ENCODE results near the gene PRG3. TPM values are rescaled to one million over a fixed set of nuclear protein-coding genes. Genes with fewer than 3 reads are reported as not detected.

Gene PRG3
- total RNA-seq, 1 experiment from 2014 or later: not detected

GRCh38 chr11:57357310-57357709 lies 23.6 kb downstream of the PRG3 start:
- Histone ChIP-seq H3K4me1 (ENCODE audit: insufficient read depth, low read length) (no peaks in the 10 kb centered on the region), H3F3A (ENCODE audit: low read length, unreplicated experiment) (no peaks in the 10 kb centered on the region), H3K27me3 (ENCODE audit: low read length) (no peaks in the 10 kb centered on the region), H3K79me2 (ENCODE audit: low read length) (no peaks in the 10 kb centered on the region), H3K9me3 (ENCODE audit: low read length) (no peaks in the 10 kb centered on the region), H3K27ac (ENCODE audit: low read length) (no peak overlapping the region), H4K20me1 (ENCODE audit: low read length) (no peaks in the 10 kb centered on the region), H3K4me3 (ENCODE audit: low read length) (no peak overlapping the region), H3K9ac (ENCODE audit: low read length) (no peak overlapping the region), H3K9me2 (replicated peaks; ENCODE audit: low read length) (no peaks in the 10 kb centered on the region), H2AFZ (ENCODE audit: low read length) (no peak overlapping the region), H3K4me2 (ENCODE audit: low read length) (no peak overlapping the region), H3K36me3 (ENCODE audit: low read depth, low read length) (no peaks in the 10 kb centered on the region)
- intact Hi-C loops (cut with micrococcal nuclease): no loop called here
- TF ChIP-seq EZH2 (IDR thresholded peaks at IDR 0.05; ENCODE audit: low read length, unreplicated experiment): no peak
- TF ChIP-seq EZH2phosphoT487 (IDR thresholded peaks at IDR 0.05; ENCODE audit: borderline replicate concordance, low read length): no peak
- TF ChIP-seq CTCF (conservative IDR thresholded peaks at IDR 0.05; ENCODE audit: low read depth, low read length): no peak
- ChIA-PET POLR2A (ENCODE audit: unreplicated experiment) (no interaction called here), CTCF (no interaction called here)
- BruUV-seq (replicated peaks): no TSS peak
- no peak for DNase-seq
- ATAC-seq: no peak

DNA sequence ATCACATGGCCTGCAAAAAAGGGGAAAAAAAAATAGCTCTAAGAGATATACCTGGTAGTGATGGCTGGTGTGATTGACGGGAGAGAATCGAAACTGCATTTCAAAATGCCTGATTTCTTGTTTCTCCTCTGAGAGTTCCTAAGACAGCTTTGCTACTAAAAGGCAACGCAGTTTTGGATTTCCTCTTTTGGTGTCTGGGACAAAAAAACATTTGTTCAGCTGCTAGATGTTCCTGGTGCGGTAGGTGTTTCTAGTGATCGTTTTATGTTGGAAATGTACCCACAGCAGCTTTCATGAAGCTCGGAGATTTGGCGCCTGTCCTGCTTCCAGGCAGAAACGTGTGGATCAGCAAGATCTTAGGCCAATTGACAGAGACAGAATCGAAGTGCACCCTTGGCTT lies 24.7 kb downstream of the PRG3 start:
- ATAC-seq (no peak), DNase-seq (no peak)
- CTCF ChIA-PET: no interaction called here
- Histone ChIP-seq H4K20me1 (ENCODE audit: low read length) (no peaks in the 10 kb centered on the region), H3K9me2 (replicated peaks; ENCODE audit: low read length) (no peaks in the 10 kb centered on the region), H3K79me2 (ENCODE audit: low read length) (no peaks in the 10 kb centered on the region), H3K27me3 (ENCODE audit: low read length) (no peaks in the 10 kb centered on the region), H2AFZ (ENCODE audit: low read length) (no peak overlapping the region), H3K27ac (ENCODE audit: low read length) (no peak overlapping the region), H3K4me1 (ENCODE audit: insufficient read depth, low read length) (no peaks in the 10 kb centered on the region), H3F3A (ENCODE audit: low read length, unreplicated experiment) (no peaks in the 10 kb centered on the region), H3K36me3 (ENCODE audit: low read depth, low read length) (no peaks in the 10 kb centered on the region; the same call in 1 of the 2 replicates), H3K4me3 (ENCODE audit: low read length) (no peak overlapping the region), H3K9ac (ENCODE audit: low read length) (no peak overlapping the region), H3K4me2 (ENCODE audit: low read length) (no peak overlapping the region), H3K9me3 (ENCODE audit: low read length) (peaks cover 5% of the 10 kb centered on the region; the same call in 1 of the 2 replicates)
- BruUV-seq (replicated peaks): no TSS peak
- TF ChIP-seq CTCF (conservative IDR thresholded peaks at IDR 0.05; ENCODE audit: low read depth, low read length) (no peak), EZH2 (IDR thresholded peaks at IDR 0.05; ENCODE audit: low read length, unreplicated experiment) (no peak), EZH2phosphoT487 (IDR thresholded peaks at IDR 0.05; ENCODE audit: borderline replicate concordance, low read length) (no peak)
- intact Hi-C loops (cut with micrococcal nuclease): no loop called here
- POLR2A ChIA-PET (ENCODE audit: unreplicated experiment): no interaction called here

GRCh38 chr11:57354699-57355098 lies 26.3 kb downstream of the PRG3 start:
- no peak overlapping the region for H3K4me2 ChIP-seq (ENCODE audit: low read length)
- H3K79me2 ChIP-seq (ENCODE audit: low read length): no peaks in the 10 kb centered on the region
- POLR2A ChIA-PET (ENCODE audit: unreplicated experiment): no interaction called here
- H3K27me3 ChIP-seq (ENCODE audit: low read length): no peaks in the 10 kb centered on the region
- no peaks in the 10 kb centered on the region for H3K9me2 ChIP-seq (replicated peaks; ENCODE audit: low read length)
- no peaks in the 10 kb centered on the region for H3K4me1 ChIP-seq (ENCODE audit: insufficient read depth, low read length)
- H3K27ac ChIP-seq (ENCODE audit: low read length): no peak overlapping the region
- no peaks in the 10 kb centered on the region for H4K20me1 ChIP-seq (ENCODE audit: low read length)
- no peaks in the 10 kb centered on the region; the same call in 1 of the 2 replicates for H3K36me3 ChIP-seq (ENCODE audit: low read depth, low read length)
- no peak overlapping the region for H2AFZ ChIP-seq (ENCODE audit: low read length)
- DNase-seq (no peak), ATAC-seq (no peak)
- intact Hi-C loops (cut with micrococcal nuclease): no loop called here
- no TSS peak for BruUV-seq (replicated peaks)
- H3F3A ChIP-seq (ENCODE audit: low read length, unreplicated experiment): no peaks in the 10 kb centered on the region
- H3K9me3 ChIP-seq (ENCODE audit: low read length): peaks cover 9% of the 10 kb centered on the region; the same call in 1 of the 2 replicates
- CTCF ChIA-PET: no interaction called here
- H3K4me3 ChIP-seq (ENCODE audit: low read length): no peak overlapping the region
- TF ChIP-seq EZH2phosphoT487 (IDR thresholded peaks at IDR 0.05; ENCODE audit: borderline replicate concordance, low read length): no peak
- no peak for TF ChIP-seq CTCF (conservative IDR thresholded peaks at IDR 0.05; ENCODE audit: low read depth, low read length)
- TF ChIP-seq EZH2 (IDR thresholded peaks at IDR 0.05; ENCODE audit: low read length, unreplicated experiment): no peak
- H3K9ac ChIP-seq (ENCODE audit: low read length): no peak overlapping the region
